Stomach (tissue), 4 donors: ENCODE results near the gene DIRAS1.

Experiments used
- EP300 ChIP-seq: sonication (generic); formaldehyde crosslinking; IDR thresholded peaks from one replicate; pipeline ENCODE4 v1.6.1; 2017; ENCODE audit warnings: antibody characterized with exemption
- POLR2A ChIP-seq, 4 donors: fragments of 450-650 bp; IDR thresholded peaks; one replicate each; pipeline ENCODE4 v1.6.1; 2016; ENCODE audit warnings: antibody characterized with exemption in 4 of 4, control low read depth in 2 of 4, mild to moderate bottlenecking in 1 of 4, moderate library complexity in 1 of 4
- TF ChIP-seq, protein P1 (sequence below), 7 experiments: fragments of 450-650 bp in 4 of 7; fragments of 200-600 bp in 3 of 7; sonication (generic) in 3 of 7; IDR thresholded peaks; one replicate each; pipeline ENCODE4 v1.5.1; 2016 to 2019; ENCODE audit warnings: antibody characterized with exemption in 7 of 7, control low read depth in 2 of 7, mild to moderate bottlenecking in 1 of 7

- TF ChIP-seq, protein P1, sequence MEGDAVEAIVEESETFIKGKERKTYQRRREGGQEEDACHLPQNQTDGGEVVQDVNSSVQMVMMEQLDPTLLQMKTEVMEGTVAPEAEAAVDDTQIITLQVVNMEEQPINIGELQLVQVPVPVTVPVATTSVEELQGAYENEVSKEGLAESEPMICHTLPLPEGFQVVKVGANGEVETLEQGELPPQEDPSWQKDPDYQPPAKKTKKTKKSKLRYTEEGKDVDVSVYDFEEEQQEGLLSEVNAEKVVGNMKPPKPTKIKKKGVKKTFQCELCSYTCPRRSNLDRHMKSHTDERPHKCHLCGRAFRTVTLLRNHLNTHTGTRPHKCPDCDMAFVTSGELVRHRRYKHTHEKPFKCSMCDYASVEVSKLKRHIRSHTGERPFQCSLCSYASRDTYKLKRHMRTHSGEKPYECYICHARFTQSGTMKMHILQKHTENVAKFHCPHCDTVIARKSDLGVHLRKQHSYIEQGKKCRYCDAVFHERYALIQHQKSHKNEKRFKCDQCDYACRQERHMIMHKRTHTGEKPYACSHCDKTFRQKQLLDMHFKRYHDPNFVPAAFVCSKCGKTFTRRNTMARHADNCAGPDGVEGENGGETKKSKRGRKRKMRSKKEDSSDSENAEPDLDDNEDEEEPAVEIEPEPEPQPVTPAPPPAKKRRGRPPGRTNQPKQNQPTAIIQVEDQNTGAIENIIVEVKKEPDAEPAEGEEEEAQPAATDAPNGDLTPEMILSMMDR (IDR thresholded peaks at IDR 0.05): no peak
- no peak for TF ChIP-seq EP300
- no peak for TF ChIP-seq POLR2A (IDR thresholded peaks at IDR 0.05)
These were observed 14.9 kb downstream of the DIRAS1 start for GRCh38 chr19:2706251-2706650.
